ENCODE data around the gene PLCXD1.
"Not testable (repeated sequence)": the region's sequence is repeated elsewhere in the genome, so short reads cannot be mapped to it uniquely, and the experiment has no call there.

Gene PLCXD1

GRCh38 chrX:317424-318067, 36.4 kb downstream of the PLCXD1 start:
- DNase-seq: no peak

DNA sequence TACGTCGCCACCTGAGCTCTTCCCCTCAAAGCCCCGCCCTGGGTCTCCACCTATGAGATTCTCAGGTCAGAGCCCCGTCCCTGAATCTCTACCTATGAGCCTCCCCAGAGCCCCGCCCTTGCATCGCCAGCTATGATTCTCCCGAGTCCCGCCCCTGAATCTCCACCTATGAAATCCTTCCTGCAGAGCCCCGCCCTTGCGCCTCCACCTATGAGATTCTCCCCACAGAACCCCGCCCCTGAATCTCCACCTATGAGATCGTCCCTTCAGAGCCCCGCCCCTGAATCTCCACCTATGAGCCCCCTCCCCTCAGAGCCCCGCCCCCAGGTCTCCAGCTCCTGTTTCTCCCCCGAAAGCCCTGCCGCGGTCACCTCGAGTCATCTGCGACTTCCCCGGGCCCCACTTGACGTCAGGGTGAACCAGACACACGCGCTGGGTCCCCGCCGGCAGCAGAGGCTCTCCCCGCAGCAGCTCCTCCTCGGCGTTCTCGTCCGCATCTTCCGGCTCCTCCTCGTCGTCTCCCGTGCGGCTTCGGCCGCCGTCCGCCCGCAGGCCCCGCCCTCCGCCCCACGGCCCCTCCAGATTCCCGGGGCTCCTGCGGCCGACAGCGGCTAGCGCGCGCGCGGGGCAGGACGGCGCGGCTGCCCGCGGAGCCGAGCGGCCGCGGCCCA, 37.0 kb downstream of the PLCXD1 start:
- DNase-seq: peak; percentile 99

- peak; percentile 100 for DNase-seq
Observed at GRCh38 chrX:318739-319578, 37.8 kb downstream of the PLCXD1 start, which contains the start of gene GTPBP6. TSS of gene GTPBP6 (minus strand) at chrX:318796. CDS start at chrX:318787, 9 bp downstream.

DNA sequence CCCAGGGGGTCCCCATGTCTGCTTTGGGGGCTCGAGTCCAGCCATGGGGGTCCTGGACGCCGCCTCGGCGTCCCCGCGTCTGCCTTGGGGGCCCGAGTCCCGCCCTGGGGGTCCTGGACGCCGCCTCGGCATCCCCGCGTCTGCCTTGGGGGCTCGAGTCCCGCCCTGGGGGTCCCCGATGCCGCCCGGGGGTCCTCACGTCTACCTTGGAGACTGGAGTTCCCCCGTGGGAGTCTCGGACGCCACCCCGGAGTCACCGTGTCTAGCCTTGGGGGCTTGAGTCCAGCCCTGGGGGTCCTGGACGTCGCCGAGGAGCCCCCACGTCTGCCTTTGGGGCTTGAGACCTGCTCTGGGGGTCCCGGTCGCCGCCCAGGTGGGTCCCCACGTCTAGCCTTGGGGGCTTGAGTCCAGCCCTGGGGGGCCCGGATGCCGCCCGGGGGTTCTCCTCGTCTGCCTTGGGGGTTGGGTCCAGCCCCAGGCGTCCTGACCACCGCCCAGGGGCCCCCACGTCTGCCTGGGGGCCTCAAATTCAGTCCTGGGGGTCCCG, 38.5 kb downstream of the PLCXD1 start:
- DNase-seq: no peak

GRCh38 chrX:320126-320783, 39.1 kb downstream of the PLCXD1 start:
- DNase-seq: no peak

DNA sequence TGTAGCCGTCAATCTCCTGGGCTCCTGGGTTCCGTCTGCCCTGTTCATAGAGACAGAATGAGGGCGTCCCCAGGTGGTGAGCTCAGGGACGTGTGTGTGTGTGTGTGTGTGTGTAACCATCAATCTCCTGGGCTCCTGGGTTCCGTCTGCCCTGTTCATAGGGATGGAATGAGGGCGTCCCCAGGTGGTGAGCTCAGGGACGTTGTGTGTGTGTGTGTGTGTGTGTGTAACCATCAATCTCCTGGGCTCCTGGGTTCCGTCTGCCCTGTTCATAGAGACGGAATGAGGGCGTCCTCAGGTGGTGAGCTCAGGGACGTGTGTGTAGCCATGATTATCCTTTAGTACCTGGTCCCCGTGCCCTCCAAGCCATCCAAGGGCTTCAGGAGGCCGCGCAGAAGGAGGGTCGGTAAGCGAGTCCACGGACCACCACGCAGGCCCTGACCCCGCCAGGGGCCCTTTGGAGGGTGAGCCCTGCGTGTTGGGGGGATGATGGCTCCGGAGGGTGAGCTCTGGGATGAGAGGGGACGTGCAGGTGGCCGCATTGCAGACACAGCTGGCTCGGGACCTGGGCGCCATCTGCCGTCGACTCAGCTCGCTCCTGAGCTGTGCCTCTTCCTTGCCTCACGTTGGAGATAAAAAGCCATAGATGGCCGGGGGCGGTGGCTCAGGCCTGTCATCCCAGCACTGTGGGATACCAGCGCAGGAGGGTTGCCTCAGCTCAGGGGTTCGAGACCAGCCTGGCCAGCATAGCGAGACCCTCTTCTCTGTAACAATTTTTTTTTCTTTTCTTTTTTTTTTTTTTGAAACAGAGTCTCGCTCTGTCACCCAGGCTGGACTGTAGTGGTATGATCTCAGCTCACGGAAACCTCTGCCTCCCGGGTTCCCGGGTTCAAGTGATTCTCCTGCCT, 42.8 kb downstream of the PLCXD1 start:
- peak; percentile 36 for DNase-seq

DNA sequence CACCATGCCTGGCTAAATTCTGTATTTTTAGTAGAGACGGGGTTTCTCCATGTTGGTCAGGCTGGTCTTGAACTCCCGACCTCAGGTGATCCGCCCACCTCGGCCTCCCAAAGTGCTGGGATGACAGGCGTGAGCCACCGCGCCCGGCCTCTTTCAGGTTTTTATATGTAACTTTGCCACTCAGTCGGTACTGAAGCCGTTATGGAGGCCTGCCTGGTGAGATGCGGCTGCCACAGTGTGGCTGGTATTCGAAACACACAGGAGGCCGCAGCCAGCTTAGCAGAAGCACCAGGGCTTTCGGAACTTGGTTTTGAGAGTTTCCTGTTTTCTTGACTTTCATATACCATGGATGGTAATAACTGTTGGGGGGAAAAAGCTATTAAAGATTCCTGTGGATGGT, 43.5 kb downstream of the PLCXD1 start:
- peak; percentile 39 for DNase-seq

GRCh38 chrX:327660-328126, 46.5 kb downstream of the PLCXD1 start:
- no peak for DNase-seq

DNA sequence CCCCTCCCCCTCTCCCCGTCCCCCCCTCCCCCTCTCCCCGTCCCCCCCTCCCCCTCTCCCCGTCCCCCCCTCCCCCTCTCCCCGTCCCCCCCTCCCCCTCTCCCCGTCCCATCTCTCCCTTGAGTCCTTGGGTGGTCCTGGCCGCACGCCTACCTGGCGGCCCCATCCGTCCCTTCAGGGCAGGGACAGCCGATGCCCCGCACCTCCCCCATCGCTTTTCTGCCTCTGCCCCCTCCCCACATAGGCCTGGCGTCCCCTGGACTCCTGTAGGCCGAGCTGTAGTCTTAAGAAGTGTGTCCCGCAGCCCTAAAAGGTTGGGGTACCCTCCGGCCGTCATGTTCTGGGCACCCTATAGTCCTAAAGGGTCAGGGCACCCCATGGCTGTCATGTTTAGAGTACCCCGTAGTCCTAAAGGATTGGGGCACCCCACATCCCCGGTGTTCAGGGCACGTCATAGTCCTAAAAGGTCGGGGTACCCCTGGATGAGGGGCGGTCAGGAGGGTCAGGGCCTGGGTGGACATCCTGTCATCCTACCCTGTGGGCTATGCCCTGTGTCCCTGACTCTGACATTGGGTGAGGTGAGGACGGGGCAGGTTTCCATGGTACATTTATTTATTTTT, 48.2 kb downstream of the PLCXD1 start:
- DNase-seq: no peak

DNA sequence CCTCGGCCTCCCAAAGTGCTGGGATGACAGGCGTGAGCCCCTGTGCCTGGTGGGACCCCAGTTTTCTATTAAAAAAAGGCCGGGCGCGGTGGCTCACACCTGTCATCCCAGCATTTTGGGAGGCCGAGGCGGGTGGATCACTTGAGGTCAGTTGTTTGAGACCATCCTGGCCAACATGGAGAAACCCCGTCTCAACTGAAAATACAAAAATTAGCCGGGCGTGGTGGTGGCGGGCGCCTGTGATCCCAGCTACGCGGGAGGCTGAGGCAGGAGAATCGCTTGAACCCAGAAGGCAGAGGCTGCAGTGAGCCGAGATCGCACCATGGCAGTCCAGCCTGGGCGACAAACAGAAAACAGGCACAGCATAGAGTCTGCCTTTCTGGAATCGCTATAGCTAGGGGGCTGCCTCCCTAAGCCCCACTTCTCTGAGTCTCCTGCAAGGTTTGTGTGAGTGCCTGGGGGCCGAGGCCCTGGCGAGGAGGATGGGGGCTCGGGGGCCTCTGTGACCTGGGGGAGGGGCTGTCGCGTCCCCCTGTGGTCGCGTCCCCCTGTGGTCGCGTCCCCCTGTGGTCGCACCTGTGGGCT, 49.1 kb downstream of the PLCXD1 start:
- DNase-seq: not testable (repeated sequence)

DNA sequence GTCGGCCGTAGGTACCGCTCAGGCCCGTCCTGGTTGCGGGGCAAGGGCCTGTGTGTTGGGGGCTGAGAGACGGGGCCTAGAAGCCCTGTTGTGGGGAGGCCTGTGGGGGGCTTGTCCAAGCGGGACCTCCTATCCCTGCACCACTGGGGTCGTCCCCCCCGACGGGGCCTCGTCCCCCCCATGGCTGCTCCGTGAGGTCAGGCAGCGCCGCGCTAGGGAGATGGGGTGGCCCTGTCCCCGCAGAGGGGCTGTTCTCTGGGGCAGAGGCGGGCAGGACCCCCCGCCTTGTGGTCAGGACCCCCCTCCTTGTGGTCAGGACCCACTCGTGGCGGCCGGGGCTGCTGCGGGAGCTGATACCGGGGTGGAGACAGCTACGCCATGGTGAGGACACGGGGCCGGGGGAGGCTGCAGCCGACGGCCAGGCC, 49.6 kb downstream of the PLCXD1 start:
- DNase-seq: no peak

DNA sequence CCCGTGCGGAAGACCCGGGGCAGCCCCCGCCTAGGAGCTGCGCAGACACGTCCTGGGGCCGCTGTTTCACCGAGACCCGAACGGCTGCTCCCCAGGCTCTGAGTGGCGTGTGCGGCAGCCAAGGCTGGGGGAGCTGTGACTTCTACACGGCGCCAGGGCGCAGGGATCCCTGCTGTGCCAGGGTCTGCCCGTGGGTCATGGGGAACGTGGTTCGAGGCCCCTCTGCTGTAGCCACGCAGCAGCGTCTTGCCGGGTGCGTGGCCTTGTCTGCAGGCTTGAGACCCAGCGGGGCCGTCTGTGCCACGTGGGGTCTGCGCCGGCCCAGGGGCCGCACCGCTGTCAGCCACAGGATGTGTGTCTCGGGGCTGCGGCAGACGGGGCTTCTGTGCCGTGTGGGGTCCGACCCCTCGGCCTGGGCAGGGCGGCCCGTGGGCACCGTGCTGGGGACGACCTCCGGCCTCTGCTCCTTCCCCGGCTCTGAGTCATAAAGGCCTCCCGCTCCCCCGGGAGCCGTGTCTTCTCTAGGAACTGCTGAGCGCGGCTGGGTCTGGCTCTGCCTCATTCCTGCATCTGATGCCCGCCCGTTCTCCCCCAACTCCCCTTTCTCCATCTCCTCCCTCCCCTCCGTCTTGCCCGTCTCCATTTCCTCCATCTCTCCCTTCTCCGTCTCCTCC, 50.1 kb downstream of the PLCXD1 start:
- peak; percentile 72 for DNase-seq

GRCh38 chrX:331825-332495, 50.8 kb downstream of the PLCXD1 start:
- no peak for DNase-seq

DNA sequence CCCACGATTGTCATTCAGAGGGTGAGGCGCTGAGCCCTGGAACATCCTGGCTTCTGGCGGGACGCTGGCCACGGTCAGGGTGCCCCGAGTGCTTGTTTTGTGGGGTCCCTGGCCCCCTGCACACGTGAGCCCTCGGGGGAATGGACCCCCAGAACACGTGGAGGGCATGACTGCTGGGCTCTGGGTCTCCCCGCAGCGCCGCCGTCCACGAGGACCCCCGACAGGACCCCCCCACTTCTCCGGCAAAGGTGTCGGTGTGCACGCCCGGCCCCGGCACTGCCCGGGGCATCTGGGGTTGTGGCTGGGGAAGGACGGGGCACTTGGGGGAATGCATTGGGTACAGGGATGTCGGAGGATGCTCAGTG, 51.3 kb downstream of the PLCXD1 start:
- no peak for DNase-seq

GRCh38 chrX:332916-333610, 51.9 kb downstream of the PLCXD1 start:
- no peak for DNase-seq

DNA sequence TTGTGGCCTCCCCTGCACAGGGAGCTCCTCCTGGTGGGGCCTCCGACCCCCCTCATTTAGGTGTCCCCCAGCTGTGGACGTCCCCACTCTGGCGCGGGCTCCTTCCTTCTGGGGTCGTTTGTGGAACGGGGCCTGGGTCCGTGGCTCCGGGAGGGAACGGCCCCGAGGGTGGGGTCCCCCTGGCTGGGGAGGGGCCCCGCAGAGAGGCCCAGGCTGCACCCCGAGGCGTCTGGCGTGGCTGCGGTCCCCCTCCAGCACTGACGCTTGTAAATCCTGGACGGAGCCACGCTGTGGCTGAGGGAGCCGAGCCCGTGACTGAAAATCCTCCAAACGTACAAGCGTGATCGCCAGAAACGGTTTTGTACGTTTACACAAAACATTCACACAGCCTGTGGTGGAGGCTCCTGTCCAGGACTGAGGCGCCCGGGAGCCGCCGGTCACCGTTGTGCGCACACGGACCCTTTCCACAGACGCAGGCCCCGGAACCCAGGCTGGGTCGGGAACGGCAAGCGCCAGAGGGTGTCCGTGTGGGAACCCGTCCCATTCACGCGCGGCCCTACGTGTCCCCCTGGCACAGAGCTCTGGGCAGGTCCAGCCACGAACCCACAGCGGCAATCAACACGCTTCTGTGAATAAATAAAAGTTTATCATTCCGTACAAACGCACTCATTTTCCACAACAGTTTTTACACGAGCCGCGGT, 52.6 kb downstream of the PLCXD1 start:
- no peak for DNase-seq

GRCh38 chrX:334331-334891, 53.2 kb downstream of the PLCXD1 start:
- DNase-seq: no peak

All from fibroblast of skin of scalp (primary cell).